Bronchial epithelial cell (primary cell): ENCODE measurements around the gene NCOA7. TPM values are rescaled to one million over a fixed set of nuclear protein-coding genes. Genes with fewer than 3 reads are reported as not detected.

Source experiments
- DNase-seq: peaks from one replicate; pipeline ENCODE4 v3.0.0-alpha.2; 2010; ENCODE audit warnings: low read depth
- FAIRE-seq: peaks from 2 replicates; lab custom pipeline; 2011; peaks lifted over from hg19 to GRCh38; lab: Jason Lieb, UNC
- H3K27me3 ChIP-seq: 2 replicates; pipeline ENCODE4 v1.5.1; 2011; ENCODE audit warnings: low read length; ENCODE audit not compliant: control insufficient read depth, insufficient read depth
- H3K36me3 ChIP-seq: 2 replicates; pipeline ENCODE4 v1.5.1; 2011; ENCODE audit warnings: low read length; ENCODE audit not compliant: control insufficient read depth, insufficient read depth
- H3K4me3 ChIP-seq: 2 replicates; pipeline ENCODE4 v1.5.1; 2011; ENCODE audit warnings: mild to moderate bottlenecking, low read depth, low read length, control low read depth
- total RNA-seq: library from RNA; depleted of rRNA; stranded (reverse); fragments of >200 nt; gene quantifications from 2 replicates; pipeline ENCODE4 v1.2.1, GENCODE V29; 2014
- TF ChIP-seq, protein P1 (sequence below): IDR thresholded peaks from 2 replicates; pipeline ENCODE4 v1.5.1; 2011; ENCODE audit warnings: mild to moderate bottlenecking, moderate library complexity, low read length, control low read depth, inconsistent platforms; ENCODE audit not compliant: insufficient read depth, severe bottlenecking

Gene NCOA7
- total RNA-seq, 1 donor from 2014 or later = 39.0 TPM

DNA sequence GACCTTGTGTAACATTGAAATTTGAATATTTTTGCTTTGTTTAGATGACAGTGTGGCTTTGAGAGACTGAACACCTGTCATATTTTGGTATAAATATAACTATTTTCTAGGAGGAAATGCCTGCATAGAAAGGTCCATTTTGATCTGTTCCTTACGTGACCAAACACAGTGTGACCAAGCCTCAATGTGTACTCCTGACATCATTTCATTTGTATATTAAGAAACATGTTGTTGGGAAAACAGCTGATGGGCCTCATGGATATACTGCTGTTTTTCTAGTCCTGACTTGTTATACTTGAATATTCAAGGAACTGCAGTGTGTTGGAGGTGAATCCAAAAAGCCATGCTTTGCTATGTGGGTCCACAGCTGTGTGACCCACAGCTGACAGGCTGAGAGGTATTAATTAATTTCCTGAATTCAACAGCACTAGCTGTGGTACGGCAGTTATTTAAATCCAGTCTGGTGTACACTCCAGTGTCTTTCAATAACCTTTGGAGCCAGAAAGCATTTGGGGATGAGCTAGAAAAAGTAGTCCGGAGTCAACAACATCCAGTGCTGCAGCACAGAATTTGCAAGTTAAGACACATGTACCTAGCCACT, 18.9 kb downstream of the NCOA7 start:
- DNase-seq (no peak), FAIRE-seq (no peak)
- Histone ChIP-seq H3K27me3 (no peaks in the 10 kb centered on the region), H3K4me3 (no peak overlapping the region), H3K36me3 (peaks cover 1% of the 10 kb centered on the region)
- TF ChIP-seq, protein P1, sequence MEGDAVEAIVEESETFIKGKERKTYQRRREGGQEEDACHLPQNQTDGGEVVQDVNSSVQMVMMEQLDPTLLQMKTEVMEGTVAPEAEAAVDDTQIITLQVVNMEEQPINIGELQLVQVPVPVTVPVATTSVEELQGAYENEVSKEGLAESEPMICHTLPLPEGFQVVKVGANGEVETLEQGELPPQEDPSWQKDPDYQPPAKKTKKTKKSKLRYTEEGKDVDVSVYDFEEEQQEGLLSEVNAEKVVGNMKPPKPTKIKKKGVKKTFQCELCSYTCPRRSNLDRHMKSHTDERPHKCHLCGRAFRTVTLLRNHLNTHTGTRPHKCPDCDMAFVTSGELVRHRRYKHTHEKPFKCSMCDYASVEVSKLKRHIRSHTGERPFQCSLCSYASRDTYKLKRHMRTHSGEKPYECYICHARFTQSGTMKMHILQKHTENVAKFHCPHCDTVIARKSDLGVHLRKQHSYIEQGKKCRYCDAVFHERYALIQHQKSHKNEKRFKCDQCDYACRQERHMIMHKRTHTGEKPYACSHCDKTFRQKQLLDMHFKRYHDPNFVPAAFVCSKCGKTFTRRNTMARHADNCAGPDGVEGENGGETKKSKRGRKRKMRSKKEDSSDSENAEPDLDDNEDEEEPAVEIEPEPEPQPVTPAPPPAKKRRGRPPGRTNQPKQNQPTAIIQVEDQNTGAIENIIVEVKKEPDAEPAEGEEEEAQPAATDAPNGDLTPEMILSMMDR = no peak

DNA sequence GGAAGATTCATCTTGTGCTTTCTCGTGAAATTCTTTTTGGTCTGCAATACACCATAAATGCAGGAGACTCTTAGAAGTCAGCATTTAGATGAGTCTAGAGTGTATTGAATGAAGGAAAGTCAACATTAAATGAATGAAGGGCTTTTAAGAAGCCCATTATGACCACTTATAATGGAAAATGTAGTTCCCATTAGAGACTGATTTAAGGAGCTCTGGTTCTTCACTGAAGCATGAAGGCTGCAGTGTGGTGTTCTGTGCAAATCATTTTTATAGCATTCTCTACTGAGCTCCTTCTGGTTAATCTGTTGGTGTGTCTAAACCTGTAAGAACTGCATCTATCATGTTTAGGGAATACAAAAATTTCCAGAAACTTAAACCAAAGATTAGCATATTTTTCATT, 19.7 kb downstream of the NCOA7 start:
- no peak overlapping the region for H3K4me3 ChIP-seq
- H3K36me3 ChIP-seq = peaks cover 2% of the 10 kb centered on the region
- H3K27me3 ChIP-seq = no peaks in the 10 kb centered on the region
- DNase-seq (no peak), FAIRE-seq (no peak)
- TF ChIP-seq, protein P1 = no peak

DNA sequence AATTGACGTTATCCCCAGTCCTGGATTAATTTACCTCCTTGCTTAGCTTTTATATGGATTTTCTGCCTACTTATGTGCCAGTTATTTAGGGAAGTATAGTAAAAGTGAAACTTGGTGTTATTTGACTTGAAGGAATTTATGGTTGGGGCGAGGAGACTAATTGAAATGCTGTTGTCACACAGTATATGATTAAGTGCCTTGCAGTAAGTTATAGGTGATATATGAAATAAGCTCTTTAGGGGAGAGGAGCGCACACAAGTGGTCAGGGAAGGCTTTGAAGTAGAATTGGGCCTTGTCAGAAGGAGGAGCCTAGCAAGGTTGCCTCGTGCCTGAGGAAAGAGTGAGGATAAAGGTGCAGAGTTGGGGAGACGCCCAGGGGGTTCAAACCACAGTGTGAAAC, 20.5 kb downstream of the NCOA7 start:
- TF ChIP-seq, protein P1 = no peak
- Histone ChIP-seq H3K4me3 (no peak overlapping the region), H3K36me3 (peaks cover 3% of the 10 kb centered on the region), H3K27me3 (no peaks in the 10 kb centered on the region)
- FAIRE-seq = no peak
- DNase-seq = no peak

DNA sequence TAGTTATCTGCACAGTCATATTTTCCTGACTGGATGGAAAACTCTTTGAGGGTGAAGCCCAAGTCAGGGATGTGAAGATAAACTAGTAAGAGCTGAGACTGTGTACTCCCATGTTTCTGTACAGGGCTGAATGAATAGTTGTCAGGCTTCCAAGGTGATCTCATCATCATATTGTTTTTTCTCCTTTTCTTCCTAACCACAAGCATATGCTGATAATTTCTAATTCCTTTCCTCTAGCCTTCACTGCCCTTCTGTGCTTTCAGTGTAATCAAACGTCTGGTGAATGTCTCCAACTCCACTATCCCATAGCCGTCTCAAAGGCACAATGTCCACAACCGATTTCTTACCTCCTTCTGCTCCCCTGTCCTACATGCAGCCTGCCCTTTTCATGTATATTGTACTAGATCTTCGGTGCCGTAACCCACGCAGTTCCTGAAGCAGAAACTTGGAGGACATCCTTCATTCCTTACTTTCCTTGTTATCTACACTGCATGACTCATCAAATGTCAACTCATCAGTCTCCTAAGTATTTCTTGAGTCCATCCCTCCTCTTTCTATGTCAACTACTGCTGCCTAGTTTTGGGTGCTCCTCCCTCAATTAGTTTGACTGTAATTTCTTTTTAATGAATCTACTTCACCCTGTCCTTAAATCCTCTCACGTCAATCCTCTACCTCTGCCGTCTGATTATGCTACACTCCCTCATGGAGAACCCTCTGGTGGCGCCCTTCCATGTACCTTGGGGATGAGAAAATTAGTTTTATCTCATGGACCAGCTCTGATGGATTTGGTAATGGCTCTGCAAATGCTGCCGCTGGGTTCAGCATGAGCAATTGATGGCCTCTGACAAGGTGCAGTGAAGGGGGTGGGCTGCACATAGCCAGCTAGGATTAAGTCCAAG, 21.9 kb downstream of the NCOA7 start:
- FAIRE-seq (no peak), DNase-seq (peak; percentile 75)
- no peaks in the 10 kb centered on the region for H3K27me3 ChIP-seq
- H3K36me3 ChIP-seq = peaks cover 3% of the 10 kb centered on the region
- no peak overlapping the region for H3K4me3 ChIP-seq
- TF ChIP-seq, protein P1 = no peak

DNA sequence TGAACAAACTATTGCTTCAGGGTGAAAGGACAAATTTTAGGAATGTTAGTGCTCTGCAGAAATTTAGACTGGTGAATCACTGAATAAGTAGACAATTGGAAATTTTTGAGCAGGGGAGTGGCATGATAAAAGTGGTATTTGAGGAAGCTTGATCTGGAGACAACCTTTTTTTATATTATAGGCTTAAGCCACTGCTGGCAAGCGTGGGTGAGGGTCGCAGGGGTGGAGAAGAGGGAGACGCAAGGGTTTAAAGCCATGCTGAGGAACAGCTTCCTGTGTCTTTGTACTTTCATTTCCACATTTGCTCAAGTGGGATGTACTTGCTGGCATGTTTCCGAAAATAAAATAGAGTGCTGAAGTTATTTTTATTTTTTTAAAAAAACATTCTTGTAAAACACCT, 23.7 kb downstream of the NCOA7 start:
- DNase-seq = no peak
- H3K4me3 ChIP-seq = no peak overlapping the region
- TF ChIP-seq, protein P1 = no peak
- peaks cover 1% of the 10 kb centered on the region for H3K36me3 ChIP-seq
- no peaks in the 10 kb centered on the region for H3K27me3 ChIP-seq
- FAIRE-seq = no peak
